B cell (primary cell): ENCODE data around the gene ZNF254. TPM values are rescaled to one million over a fixed set of nuclear protein-coding genes. Genes with fewer than 3 reads are reported as not detected.
A peak's percentile ranks its signal among the peaks of the same experiment; 100 is the strongest.

Experiments used
- ATAC-seq: fragments of 200-7000 bp; cut with Tn5 transposase; one replicate; pipeline ENCODE4 v1.10.0; 2021; ENCODE audit warnings: low read depth, mild to moderate bottlenecking, moderate number of reproducible peaks, moderate library complexity
- CTCF ChIA-PET: fragments of 350-600 bp; sonication (Branson Sonifier 250); formaldehyde crosslinking; loops from one replicate; lab custom pipeline; 2021; ENCODE audit warnings: antibody characterized with exemption, inconsistent platforms; lab: Charles Lee
- POLR2A ChIA-PET: fragments of 350-600 bp; sonication (Branson Sonifier 250); formaldehyde crosslinking; loops from one replicate; lab custom pipeline; 2021; ENCODE audit warnings: antibody characterized with exemption; lab: Charles Lee
- DNase-seq: peaks from one replicate; pipeline ENCODE4 v3.0.0; 2013
- H2AFZ ChIP-seq: 2 replicates; pipeline ENCODE4 v1.6.1; 2012; ENCODE audit warnings: mild to moderate bottlenecking, low read depth, low read length; ENCODE audit not compliant: insufficient read depth, poor library complexity, severe bottlenecking
- H3K27ac ChIP-seq, 2 donors: 1 replicate in 1 of 2; 2 replicates in 1 of 2; pipeline ENCODE4 v1.5.1; 2012 to 2013; ENCODE audit warnings: low read length in 2 of 2, mild to moderate bottlenecking in 2 of 2, moderate library complexity in 1 of 2
- H3K27me3 ChIP-seq, 4 experiments: fragments of 200-600 bp in 1 of 4; sonication (generic) in 1 of 4; replicated peaks in 1 of 4; 1 replicate in 2 of 4; 2 replicates in 2 of 4; pipeline versions ENCODE4 v1.6.1 to v1.7.0; 2013 to 2016; ENCODE audit warnings: low read length in 3 of 4, mild to moderate bottlenecking in 2 of 4, mixed read lengths in 1 of 4, moderate library complexity in 1 of 4; ENCODE audit not compliant: insufficient read depth in 4 of 4, control insufficient read depth in 3 of 4; ENCODE audit errors: control extremely low read depth in 1 of 4
- H3K36me3 ChIP-seq, 2 experiments: replicated peaks in 1 of 2; 1 replicate in 1 of 2; 2 replicates in 1 of 2; pipeline versions ENCODE4 v1.6.1 to v1.7.1; 2013; ENCODE audit warnings: low read length in 1 of 2; ENCODE audit not compliant: insufficient read depth in 2 of 2, control insufficient read depth in 1 of 2; ENCODE audit errors: control extremely low read depth in 1 of 2, extremely low read depth in 1 of 2
- H3K4me1 ChIP-seq, 2 donors: fragments of 200-600 bp in 1 of 2; sonication (generic) in 1 of 2; 1 replicate in 1 of 2; 2 replicates in 1 of 2; pipeline versions ENCODE4 v1.5.1 to v1.6.1; 2013 to 2017; ENCODE audit warnings: low read length in 2 of 2; ENCODE audit not compliant: control insufficient read depth in 2 of 2, insufficient read depth in 2 of 2
- H3K4me2 ChIP-seq: replicated peaks from 2 replicates; pipeline ENCODE3; 2012; ENCODE audit warnings: mild to moderate bottlenecking, low read depth, low read length; ENCODE audit not compliant: poor library complexity, severe bottlenecking
- H3K4me3 ChIP-seq, 5 experiments: fragments of 200-600 bp in 1 of 5; sonication (generic) in 1 of 5; 1 replicate in 3 of 5; 2 replicates in 2 of 5; pipeline versions ENCODE4 v1.5.1 to v1.7.0; 2011 to 2016; ENCODE audit warnings: low read length in 4 of 5, mild to moderate bottlenecking in 4 of 5, low read depth in 2 of 5, control low read depth in 1 of 5, moderate library complexity in 1 of 5; ENCODE audit not compliant: insufficient read depth in 1 of 5; ENCODE audit errors: control extremely low read depth in 1 of 5, extremely low read depth in 1 of 5
- H3K79me2 ChIP-seq: fragments of 200-600 bp; sonication (generic); one replicate; pipeline ENCODE4 v1.6.0; 2016; ENCODE audit warnings: low read length; ENCODE audit not compliant: control insufficient read depth, insufficient read depth
- H3K9ac ChIP-seq: fragments of 200-600 bp; sonication (generic); 2 replicates; pipeline ENCODE4 v1.6.1; 2017; ENCODE audit warnings: mild to moderate bottlenecking, low read length, moderate library complexity
- H3K9me3 ChIP-seq, 3 donors: one replicate each; pipeline versions ENCODE4 v1.6.1 to v1.7.1; 2013; ENCODE audit warnings: low read length in 2 of 3; ENCODE audit not compliant: control insufficient read depth in 2 of 3, insufficient read depth in 1 of 3; ENCODE audit errors: control extremely low read depth in 1 of 3
- H4K20me1 ChIP-seq: 2 replicates; pipeline ENCODE4 v1.6.0; 2012; ENCODE audit warnings: mild to moderate bottlenecking, low read length; ENCODE audit not compliant: insufficient read depth, control insufficient read depth, poor library complexity, severe bottlenecking
- H3K27ac Mint-ChIP-seq: one replicate; pipeline ENCODE4 v1.8.0; 2021; ENCODE audit warnings: mixed read lengths
- H3K27me3 Mint-ChIP-seq: one replicate; pipeline ENCODE4 v1.8.0; 2021; ENCODE audit warnings: mixed read lengths
- H3K4me1 Mint-ChIP-seq: one replicate; pipeline ENCODE4 v1.8.0; 2021; ENCODE audit warnings: mixed read lengths
- H3K4me3 Mint-ChIP-seq: one replicate; pipeline ENCODE4 v1.8.0; 2021; ENCODE audit warnings: mixed read lengths
- H3K9me3 Mint-ChIP-seq: one replicate; pipeline ENCODE4 v1.8.0; 2022; ENCODE audit warnings: mixed read lengths; ENCODE audit not compliant: insufficient read depth
- CTCF ChIP-seq: fragments of 200-600 bp; IDR thresholded peaks from one replicate; pipeline ENCODE4 v1.8.0; 2022; ENCODE audit warnings: antibody characterized with exemption, mild to moderate bottlenecking
- EZH2 ChIP-seq: IDR thresholded peaks from 2 replicates; pipeline ENCODE4 v1.6.1; 2012; ENCODE audit warnings: borderline replicate concordance, low read depth, mild to moderate bottlenecking, moderate library complexity, low read length; ENCODE audit not compliant: insufficient read depth, poor library complexity, severe bottlenecking
- WGBS: methylation state at CpG from one replicate; pipeline ENCODE4 v1.1.5; 2013; ENCODE audit warnings: missing lambda C conversion rate; ENCODE audit not compliant: insufficient coverage; 5-methylcytosine and 5-hydroxymethylcytosine counted together
- intact Hi-C: fragments of 100-400 bp; cut with micrococcal nuclease; formaldehyde crosslinking; loops from one replicate; pipeline ENCODE4 v1.10.0; 2022
- polyA plus RNA-seq: library from polyadenylated mRNA; depleted of rRNA; stranded (reverse); fragments of >200 nt; gene quantifications from 2 replicates; pipeline ENCODE4 v1.2.3, GENCODE V29; 2012
- total RNA-seq, 2 donors: library from RNA; stranded (reverse); fragments of 120-200 nt in 1 of 2; gene quantifications; 1 replicate in 1 of 2; 2 replicates in 1 of 2; pipeline versions ENCODE4 v1.2.3 to v1.2.4, GENCODE V29; 2013 to 2022

The ZNF254 gene
- total and polyA plus RNA-seq, 2 donors (not counting 1 experiment from before 2014, with no cell fraction given): 4.2 to 28.8 TPM

DNA sequence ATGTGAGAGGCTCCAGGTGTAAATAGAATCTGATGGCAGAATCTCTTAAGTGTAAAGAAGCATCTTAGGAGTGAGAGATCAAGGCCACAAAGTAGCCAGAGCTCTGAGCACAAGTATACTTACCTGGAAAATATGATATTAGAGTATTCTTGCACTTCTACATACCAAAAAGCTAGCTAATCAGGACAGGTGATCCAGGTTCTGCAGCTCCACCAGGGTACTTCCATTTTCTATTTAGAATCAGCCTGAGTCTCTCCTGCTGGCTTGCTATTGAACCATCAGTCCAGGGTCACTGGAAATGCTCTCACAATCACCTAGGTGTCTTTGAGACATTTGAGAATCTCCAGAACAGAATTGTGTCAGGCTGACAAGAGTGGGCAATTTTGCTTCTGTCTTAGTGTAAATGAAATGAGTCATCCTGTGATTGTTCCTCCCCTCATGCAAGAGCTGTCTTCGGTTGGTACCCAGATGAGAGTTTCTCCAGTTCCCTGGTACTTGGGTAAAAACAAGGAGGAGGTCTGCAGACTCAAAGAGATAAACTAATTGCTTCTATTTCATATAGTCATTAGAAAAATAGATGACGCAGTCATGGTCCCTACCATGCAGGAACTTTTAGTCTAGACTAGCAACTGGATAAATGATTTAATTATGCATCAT, 14.6 kb downstream of the ZNF254 start:
- Histone ChIP-seq H3K27ac (no peak overlapping the region), H3K79me2 (peaks cover 31% of the 10 kb centered on the region), H3K4me2 (no peak overlapping the region), H3K9ac (no peak overlapping the region), H4K20me1 (no peaks in the 10 kb centered on the region), H3K36me3 (peaks cover 12 to 14% of the 10 kb centered on the region in 2 experiments), H3K9me3 (peaks cover 0 to 7% (median 0%) of the 10 kb centered on the region in 3 donors), H3K27me3 (no peaks in the 10 kb centered on the region), H2AFZ (no peak overlapping the region), H3K4me3 (no peak overlapping the region), H3K4me1 (no peaks in the 10 kb centered on the region)
- Mint-ChIP-seq H3K27ac (no peak overlapping the region), H3K27me3 (no peaks in the 10 kb centered on the region), H3K4me3 (no peak overlapping the region), H3K4me1 (peaks cover 11% of the 10 kb centered on the region), H3K9me3 (no peaks in the 10 kb centered on the region)
- no peak for DNase-seq
- POLR2A ChIA-PET: no interaction called here
- intact Hi-C loops: no loop called here
- CTCF ChIA-PET: no interaction called here
- TF ChIP-seq EZH2 (no peak), CTCF (no peak)
- no CpG with 5 or more reads among the region's 2 CpGs for WGBS
- ATAC-seq: no peak

DNA sequence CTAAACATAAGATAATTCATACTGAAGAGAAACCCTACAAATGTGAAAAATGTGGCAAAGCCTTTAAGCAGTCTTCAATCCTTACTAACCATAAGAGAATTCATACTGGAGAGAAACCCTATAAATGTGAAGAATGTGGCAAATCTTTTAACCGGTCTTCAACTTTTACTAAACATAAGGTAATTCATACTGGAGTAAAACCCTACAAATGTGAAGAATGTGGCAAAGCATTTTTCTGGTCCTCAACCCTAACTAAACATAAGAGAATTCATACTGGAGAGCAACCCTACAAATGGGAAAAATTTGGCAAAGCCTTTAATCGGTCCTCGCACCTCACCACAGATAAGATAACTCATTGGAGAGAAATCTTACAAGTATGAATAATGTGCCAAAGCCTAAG, 40.6 kb downstream of the ZNF254 start:
- Mint-ChIP-seq H3K27me3 (no peaks in the 10 kb centered on the region), H3K4me3 (no peak overlapping the region), H3K27ac (no peak overlapping the region), H3K9me3 (peaks cover 17% of the 10 kb centered on the region), H3K4me1 (no peaks in the 10 kb centered on the region)
- H3K4me1 ChIP-seq: no peaks in the 10 kb centered on the region
- H3K4me2 ChIP-seq: no peak overlapping the region
- no CpG with 5 or more reads among the region's 3 CpGs for WGBS
- DNase-seq (no peak), ATAC-seq (no peak)
- no peak overlapping the region for H3K9ac ChIP-seq
- intact Hi-C loops: no loop called here
- ChIA-PET CTCF (no interaction called here), POLR2A (no interaction called here)
- H3K79me2 ChIP-seq: no peaks in the 10 kb centered on the region
- no peaks in the 10 kb centered on the region for H4K20me1 ChIP-seq
- peak overlapping the region in 1 of 5 experiments; percentile 33 for H3K4me3 ChIP-seq
- H3K36me3 ChIP-seq: peaks cover 9 to 16% of the 10 kb centered on the region in 2 experiments
- H3K27ac ChIP-seq: no peak overlapping the region
- TF ChIP-seq EZH2: no peak
- TF ChIP-seq CTCF: no peak
- H3K9me3 ChIP-seq: peaks cover 12 to 83% (median 23%) of the 10 kb centered on the region in 3 donors
- H2AFZ ChIP-seq: no peak overlapping the region
- H3K27me3 ChIP-seq: no peaks in the 10 kb centered on the region
